T47D (cell line): ENCODE measurements around the gene ANAPC16.
"Not testable (repeated sequence)": the region's sequence is repeated elsewhere in the genome, so short reads cannot be mapped to it uniquely, and the experiment has no call there.

Experiments
- DNase-seq, 2 experiments: peaks; one replicate each; pipeline versions ENCODE4 v3.0.0 to v3.0.0-alpha.2; 2011 to 2012; ENCODE audit warnings: low read depth in 1 of 2, low spot score in 1 of 2
- JUND ChIP-seq: IDR thresholded peaks from 2 replicates; pipeline ENCODE4 v1.6.1; 2012; ENCODE audit warnings: low read depth
- in situ Hi-C: cut with HindIII; loops from 2 replicates; pipeline ENCODE4 v1.10.0; 2016; ENCODE audit warnings: low sequenced_read_pairs, low pct_unique_long_range_greater_than_20kb

ANAPC16 gene

DNA sequence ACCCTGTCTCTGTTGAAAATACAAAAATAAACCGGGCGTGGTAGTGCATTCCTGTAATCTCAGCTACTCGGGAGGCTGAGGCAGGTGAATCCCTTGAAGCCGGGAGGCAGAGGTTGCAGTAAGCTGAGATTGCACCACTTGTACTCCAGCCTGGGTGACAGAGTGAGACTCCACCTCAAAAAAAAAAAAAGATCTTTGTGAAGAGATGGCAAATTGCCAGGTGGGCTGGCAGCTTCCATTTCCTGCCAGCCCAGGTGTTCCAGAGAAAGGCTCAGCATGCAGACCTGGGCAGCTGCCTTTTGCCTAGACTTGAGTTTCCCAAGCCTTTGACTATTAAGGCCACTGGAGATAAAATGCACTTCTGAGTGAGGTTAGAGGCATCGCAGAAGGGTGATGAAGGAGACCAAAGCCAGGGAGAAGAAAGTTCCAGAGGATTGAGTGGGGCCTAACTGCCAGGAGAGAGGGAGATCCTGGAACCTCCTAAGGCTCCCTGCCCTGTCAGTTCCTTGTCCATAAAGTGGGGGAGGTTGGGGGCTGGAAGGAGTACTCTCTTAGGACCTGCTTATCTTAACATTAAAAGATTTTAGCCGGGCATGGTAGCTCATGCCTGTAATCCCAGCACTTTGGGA, 47.9 kb downstream of the ANAPC16 start:
- TF ChIP-seq JUND: no peak
- peak in 1 of 2 experiments; percentile 53 for DNase-seq
- in situ Hi-C loops: no loop called here

DNA sequence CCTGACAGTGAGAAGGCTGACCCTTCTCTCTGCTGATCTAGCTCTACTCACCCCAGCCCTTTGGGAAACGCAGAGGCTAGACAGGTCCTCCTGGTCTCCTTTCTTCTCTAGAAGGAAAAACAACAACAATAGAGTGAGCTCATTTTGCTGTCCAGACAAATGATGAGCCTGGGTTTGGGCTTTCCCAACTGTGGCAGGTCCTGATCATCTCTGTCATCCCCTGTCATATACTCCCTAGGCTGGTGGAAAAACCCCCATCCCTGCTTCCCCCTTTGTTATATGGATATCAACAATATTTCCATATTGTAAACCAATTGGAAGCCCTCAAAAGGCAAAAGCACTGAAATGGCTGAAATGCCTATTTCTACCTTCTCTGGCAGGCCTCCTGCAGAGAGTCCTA, 48.7 kb downstream of the ANAPC16 start:
- in situ Hi-C loops: no loop called here
- DNase-seq: no peak
- TF ChIP-seq JUND: no peak

DNA sequence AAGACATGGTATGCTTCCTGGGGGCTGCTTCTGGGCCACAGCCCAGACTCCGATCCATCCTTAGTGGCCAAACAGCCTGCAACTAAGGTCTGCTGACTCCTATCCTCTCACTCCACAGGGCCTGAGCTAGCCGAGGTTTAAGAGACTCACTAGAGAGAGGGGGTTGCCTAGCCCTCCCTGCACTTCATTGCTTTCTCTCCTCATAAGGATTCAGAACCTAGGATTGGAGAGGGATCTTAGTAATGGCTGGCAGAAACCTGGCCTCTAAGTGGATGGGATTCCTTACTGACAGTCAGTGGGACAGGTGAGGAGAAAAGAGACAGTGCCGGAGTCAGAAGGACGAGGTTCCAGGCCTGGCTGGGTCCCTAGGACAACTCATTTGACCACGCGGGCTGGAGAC, 49.7 kb downstream of the ANAPC16 start:
- TF ChIP-seq JUND: no peak
- in situ Hi-C loops: no loop called here
- no peak for DNase-seq

GRCh38 chr10:72265990-72266865, 50.4 kb downstream of the ANAPC16 start:
- in situ Hi-C loops: no loop called here
- TF ChIP-seq JUND: no peak
- no peak for DNase-seq

- DNase-seq: no peak
- in situ Hi-C loops: no loop called here
- no peak for TF ChIP-seq JUND
Observed at GRCh38 chr10:72267381-72267780, 51.6 kb downstream of the ANAPC16 start.

- in situ Hi-C loops: no loop called here
- TF ChIP-seq JUND: no peak
- no peak for DNase-seq
Observed at GRCh38 chr10:72267819-72268399, 52.1 kb downstream of the ANAPC16 start.

- in situ Hi-C loops, DNase-seq: not testable (repeated sequence)
Observed at GRCh38 chr10:72268475-72269200, 52.8 kb downstream of the ANAPC16 start.

DNA sequence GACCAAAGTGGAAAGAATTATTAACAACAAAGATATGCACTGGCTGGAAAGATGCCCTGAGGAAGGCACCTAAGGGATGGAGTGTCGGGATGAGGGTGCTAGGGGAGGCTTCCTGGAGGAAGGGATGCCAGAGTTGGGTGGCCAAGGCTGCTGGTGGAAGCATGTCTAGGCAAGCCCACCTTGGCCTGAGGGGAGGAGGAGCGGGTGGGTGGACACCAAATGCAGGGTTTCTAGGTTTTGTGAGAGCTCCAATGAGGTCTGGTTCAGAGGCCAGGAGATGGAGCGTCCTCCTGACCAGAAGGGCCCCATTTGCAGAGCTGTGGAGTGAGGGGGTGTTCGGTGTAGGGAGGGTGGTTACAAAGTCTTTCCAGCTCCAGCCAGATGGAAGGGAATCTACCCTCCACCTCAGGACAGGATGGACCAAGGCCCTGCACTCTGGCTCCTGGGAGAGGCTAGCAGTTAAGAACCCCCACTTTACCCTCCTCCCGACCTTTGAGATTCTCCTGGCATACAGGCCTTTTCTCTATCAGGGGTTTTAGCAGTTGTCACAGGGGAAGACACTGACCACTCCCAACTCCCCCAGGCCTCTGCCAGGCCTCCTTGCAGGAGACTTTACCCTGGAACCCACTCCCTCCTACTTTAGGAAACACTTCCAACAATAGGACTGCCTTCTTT, 54.9 kb downstream of the ANAPC16 start:
- TF ChIP-seq JUND: no peak
- DNase-seq: no peak
- in situ Hi-C loops: no loop called here

DNA sequence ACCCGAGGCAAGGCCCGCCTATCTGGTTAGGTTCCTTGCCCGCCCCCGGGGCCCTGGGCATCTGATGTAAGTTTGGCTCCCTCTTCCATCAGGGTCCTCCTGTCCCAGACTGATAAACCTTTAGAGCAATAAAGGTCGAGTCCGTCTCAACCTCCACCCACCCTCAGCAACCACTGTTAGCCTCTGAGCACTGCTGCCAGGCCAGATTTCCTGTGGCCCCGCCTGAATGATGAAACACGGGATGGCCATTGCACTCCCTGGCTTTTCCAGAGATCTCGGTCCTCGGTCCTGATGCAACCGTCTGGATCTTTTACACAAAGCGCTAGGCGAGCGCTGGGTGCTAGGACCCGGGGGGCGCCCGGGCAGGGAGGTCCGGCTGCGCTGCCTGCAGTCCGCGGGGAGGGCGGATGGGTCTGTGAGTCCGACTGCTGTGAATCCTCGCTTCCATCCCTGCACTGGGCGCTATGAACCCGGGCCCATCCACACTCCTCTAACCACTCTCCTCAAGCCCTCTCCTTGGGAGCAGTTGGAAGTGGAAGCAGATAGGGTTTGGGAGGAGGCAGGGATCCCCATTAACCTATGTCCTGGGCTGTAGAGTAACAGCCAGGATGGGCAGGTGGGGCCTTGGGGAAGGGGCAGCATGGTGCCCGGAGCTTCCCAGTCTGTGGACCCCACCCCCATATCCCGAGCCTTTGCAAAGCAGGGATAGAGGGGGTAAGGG, 57.0 kb downstream of the ANAPC16 start:
- DNase-seq: peak in 1 of 2 experiments; percentile 87
- in situ Hi-C loops: no loop called here
- no peak for TF ChIP-seq JUND

DNA sequence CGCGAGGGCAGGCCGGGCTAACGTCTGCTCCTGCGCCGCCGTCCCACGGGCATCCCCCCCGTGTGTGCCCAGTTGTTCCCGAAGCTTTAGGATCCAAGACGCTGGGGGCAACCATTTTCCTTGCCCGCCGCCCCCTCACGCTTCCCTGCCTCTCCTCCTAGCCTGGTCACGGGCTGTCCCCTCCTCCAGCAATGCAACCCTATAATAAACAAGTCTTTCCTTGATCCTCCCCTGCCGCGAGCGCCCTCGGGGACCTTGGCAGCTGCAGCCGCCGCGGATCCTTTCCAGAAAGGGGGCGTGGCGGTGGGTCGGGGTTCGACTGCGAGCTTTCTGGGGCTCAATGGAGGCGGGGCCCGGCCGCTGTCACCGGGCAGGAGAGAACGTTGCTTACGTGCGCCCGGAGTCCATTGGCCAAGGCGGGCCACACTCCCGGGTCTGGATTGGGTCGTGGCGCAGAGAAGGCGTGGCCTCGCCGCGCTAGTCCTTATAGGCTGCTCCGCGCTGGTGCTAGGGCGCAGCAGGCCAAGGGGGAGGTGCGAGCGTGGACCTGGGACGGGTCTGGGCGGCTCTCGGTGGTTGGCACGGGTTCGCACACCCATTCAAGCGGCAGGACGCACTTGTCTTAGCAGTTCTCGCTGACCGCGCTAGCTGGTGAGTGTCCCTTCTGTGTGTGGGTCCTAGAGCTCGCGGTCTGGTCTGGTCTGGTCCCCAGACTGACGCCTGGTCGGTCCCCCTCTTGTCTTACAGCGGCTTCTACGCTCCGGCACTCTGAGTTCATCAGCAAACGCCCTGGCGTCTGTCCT, 57.8 kb downstream of the ANAPC16 start, which contains the start of gene DDIT4:
Gene DDIT4, plus strand, starts transcription at position 515 of the 803 bp plus-strand sequence. CDS start 293 bp downstream, outside the sequence.
- in situ Hi-C loops: no loop called here
- no peak for TF ChIP-seq JUND
- DNase-seq: peak; percentile 97 to 98

DNA sequence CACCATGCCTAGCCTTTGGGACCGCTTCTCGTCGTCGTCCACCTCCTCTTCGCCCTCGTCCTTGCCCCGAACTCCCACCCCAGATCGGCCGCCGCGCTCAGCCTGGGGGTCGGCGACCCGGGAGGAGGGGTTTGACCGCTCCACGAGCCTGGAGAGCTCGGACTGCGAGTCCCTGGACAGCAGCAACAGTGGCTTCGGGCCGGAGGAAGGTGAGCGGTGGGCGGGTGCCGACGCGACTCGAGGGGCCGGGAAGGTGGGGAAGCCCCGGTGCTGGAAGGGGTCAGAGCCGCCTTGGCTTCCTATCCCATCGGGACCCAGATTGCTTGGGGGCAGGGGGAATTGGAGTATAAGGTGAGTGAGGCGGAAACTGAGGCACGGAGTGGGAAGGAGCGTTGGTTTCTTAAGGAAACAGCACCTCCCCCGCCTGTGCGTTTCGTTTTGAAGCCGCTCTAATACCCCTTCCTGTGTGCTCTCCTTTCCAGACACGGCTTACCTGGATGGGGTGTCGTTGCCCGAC, 58.5 kb downstream of the ANAPC16 start:
- DNase-seq: no peak
- TF ChIP-seq JUND: no peak
- in situ Hi-C loops: no loop called here
